Stimulated activated CD8-positive, alpha-beta memory T cell treated with anti-CD3 and anti-CD28 coated beads, Interleukin-7, amount 100 ng/mL, for 24 hours (primary cell): Measurements from ENCODE around the gene CHORDC1.
"Not testable (repeated sequence)": the region's sequence is repeated elsewhere in the genome, so short reads cannot be mapped to it uniquely, and the experiment has no call there.

Experiments
- DNase-seq: peaks from one replicate; pipeline ENCODE4 v3.0.0-alpha.2; 2020; ENCODE audit warnings: low read depth

CHORDC1 gene

GRCh38 chr11:90222459-90223247, at the start of gene CHORDC1:
Gene CHORDC1, minus strand, starts transcription at chr11:90223049. Its CDS starts 95 bp downstream, at chr11:90222954.
- DNase-seq: peak; percentile 94

DNA sequence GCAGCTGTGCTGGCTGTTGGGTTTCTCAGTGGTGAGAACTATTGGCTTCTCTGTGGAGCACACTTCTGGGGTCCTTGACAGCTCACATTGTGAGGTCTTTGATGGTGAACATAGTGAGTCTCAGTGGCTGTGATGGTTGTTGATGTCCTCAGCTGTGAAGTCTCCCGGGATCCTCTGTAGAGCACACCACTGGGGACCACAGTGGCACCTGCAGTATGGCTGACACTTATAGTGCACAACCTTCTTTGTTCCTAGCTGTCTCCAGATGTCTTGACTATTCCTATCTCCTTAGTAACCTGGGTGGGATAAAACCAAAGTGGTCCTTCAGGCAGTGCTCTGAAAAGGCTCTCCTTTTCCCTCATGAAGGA, 34.3 kb upstream of the CHORDC1 start:
- no peak for DNase-seq

GRCh38 chr11:90256404-90257157, 33.7 kb upstream of the CHORDC1 start:
- DNase-seq: no peak

- no peak for DNase-seq
These were observed 31.2 kb upstream of the CHORDC1 start for GRCh38 chr11:90254065-90254464.

DNA sequence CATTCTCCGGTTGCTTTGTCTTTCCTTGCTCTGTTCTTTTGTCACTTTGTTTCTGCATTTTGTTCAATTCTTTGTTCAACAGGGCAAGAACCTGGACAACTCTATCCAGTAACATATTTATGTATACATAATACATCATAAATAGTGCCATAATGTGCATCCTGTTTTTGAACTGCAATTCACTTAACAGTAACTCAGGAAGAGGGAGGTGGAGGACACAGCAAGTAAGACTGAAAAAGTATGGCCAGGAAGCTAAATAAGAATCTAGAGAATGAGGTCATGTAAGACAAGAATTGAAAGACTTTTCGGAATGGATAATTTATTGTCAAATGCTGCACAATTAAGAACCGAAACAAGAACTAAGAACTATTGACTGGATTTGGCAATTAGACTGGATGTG, 29.2 kb upstream of the CHORDC1 start:
- DNase-seq: no peak

DNA sequence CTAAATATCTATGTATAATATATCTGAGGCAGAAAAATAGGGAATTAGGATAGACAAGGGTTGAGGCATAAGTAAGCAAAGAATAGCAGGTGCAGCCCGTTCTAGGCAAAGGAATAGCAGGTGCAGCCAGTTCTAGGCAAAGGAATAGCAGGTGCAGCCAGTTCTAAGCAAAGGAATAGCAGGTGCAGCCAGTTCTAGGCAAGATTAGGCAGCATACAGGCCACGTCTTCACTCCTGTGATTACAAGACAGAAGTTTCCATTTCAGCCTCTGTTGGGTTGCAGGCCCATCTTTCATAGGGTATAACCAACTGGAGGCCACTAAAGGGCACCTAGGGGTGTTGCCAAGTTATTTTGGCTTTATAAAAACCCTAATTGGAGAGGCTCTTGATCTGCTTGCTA, 28.8 kb upstream of the CHORDC1 start:
- no peak for DNase-seq

DNA sequence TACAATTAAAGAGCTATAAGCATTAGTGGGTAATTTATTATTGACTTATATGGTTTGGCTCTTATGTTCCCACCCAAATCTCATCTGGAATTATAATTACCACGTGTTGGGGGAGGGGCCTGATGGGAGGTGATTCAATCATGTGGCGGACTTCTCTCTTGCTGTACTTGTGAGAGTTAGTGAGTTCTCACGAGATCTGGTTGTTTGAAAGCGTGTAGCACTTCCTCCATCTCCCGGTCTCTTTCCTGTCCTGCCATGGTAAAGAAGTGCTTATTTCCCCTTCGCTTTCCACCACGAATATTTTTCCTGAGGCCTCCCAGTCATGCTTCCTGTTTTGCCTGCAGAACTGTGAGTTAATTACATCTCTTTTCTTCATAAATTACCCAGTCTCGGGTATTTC, 28.1 kb upstream of the CHORDC1 start:
- no peak for DNase-seq

DNA sequence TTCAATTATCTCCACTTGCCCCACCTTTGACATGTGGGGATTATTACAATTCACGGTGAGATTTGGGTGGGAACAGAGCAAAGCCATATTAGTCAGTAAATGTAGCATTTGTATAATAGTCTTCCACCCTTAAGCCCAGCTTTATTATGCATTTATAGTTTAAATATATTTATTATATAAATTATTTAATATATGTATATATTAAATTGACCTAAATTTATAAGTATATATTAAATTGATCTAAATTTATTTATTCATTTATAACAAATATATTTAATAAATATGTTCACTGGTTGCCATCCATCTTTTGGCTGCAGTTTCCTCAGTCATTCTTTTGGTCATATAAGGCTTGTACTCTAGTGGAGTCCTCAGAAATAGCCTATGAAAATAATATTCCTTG, 23.6 kb upstream of the CHORDC1 start:
- no peak for DNase-seq

- DNase-seq: no peak
These were observed 20.7 kb upstream of the CHORDC1 start for GRCh38 chr11:90243534-90243933.

DNA sequence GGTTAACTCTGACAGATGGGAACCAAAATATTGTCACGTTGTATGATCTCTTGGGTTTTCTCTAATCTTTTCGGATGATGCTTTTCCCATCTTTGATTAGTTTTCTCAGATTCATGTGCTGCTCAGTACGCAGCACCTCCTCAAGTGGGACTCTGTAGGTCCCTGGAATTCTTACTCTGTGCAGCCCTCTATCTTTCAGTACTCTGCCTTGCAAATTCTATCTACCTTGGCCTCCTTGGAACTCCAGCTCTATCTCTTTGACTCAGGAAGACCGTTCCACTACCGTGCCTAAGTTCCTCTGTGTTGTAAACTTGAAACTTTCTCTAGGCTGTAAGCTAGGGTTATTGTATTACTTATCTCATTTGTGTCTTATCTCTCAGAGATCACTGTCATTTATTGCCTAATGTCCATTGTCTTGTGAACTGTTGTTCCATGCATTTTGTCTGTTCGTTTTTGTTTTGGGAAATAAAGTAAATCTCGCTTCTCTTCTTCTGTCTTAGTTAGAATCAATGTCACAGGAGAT, 20.1 kb upstream of the CHORDC1 start:
- DNase-seq: no peak

- no peak for DNase-seq
These were observed 18.6 kb upstream of the CHORDC1 start for GRCh38 chr11:90241414-90241813.

DNA sequence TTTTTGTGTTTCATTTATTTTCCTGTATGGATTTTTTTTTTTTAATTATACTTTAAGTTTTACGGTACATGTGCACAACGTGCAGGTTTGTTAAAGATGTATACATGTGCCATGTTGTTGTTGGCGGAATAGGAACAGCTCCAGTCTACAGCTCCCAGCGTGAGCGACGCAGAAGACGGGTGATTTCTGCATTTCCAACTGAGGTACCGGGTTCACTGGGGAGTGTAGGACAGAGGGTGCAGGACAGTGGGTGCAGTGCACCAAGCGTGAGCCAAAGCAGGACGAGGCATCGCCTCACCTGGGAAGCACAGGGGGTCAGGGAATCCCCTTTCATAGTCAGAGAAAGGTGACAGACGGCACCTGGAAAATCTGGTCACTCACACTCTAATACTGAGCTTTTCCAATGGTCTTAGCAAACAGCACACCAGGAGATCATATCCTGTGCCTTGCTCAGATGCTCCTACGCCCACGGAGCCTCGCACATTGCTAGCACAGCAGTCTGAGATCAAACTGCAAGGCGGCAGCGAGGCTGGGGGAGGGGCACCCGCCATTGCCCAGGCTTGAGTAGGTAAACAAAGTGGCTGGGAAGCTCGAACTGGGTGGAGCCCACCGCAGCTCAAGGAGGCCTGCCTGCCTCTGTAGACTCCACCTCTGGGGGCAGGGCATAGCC, 17.3 kb upstream of the CHORDC1 start:
- DNase-seq: not testable (repeated sequence)

DNA sequence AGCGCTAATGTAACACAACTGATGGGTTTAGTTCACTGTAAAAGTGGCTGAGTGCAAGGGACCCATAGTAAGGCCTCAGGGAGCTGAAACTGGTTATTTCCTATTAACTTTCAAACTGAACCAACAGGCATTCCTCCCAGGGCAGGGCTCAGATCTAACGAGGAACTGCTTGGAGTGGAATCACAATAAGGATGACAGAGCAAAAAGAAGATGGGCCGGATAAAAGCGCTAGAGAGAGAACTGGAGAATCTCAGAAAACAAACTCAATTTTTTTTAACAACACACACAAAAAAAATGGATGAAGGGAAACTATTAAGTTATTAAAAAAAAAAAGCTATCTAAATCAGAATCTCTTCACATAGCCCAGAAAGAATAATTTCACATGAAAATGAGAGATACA, 14.2 kb upstream of the CHORDC1 start:
- DNase-seq: no peak

GRCh38 chr11:90235526-90235925, 12.7 kb upstream of the CHORDC1 start:
- DNase-seq: no peak

DNA sequence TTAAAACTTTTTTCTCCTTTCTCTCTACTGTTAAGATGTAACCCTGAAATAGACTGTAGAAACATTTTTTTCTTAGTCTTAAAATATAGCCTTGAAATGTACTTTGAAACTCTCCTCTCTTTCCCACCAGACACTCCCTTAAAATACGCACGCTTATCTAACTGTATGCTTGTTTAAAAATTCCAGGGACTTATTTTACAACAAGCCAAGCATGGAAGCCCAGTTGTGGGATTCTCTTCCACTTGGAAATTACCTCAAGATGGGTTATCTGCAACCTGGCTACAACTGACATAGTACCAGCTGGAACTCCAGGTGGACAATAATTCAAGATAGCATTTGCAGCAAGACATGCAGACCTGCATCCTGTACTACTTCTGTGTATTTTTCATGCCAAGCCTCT, 12.1 kb upstream of the CHORDC1 start:
- no peak for DNase-seq

DNA sequence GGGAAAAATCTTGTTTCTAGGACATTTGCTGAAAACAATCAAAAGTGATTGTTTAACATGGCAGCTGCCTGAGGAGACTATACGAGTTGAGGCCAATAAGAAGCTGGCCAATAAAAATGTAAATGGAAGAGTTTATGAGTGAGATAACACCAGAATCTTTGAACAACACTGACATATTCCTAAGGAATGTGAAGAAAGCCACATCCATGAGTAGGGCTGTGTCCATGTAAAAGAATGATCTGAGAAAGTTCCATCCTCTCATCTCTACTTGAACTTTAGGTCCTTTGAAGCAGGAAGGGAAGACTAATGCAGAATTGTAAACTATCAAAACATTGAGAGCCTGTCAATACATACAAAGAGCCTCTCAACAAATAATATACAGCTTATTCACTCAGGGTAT, 6.9 kb upstream of the CHORDC1 start:
- DNase-seq: no peak

- no peak for DNase-seq
These were observed 5.2 kb upstream of the CHORDC1 start for GRCh38 chr11:90228056-90228455.

- DNase-seq: no peak
These were observed 368 bp upstream of the CHORDC1 start for GRCh38 chr11:90223248-90223585.

GRCh38 chr11:90221803-90222458, 918 bp downstream of the CHORDC1 start:
- no peak for DNase-seq

GRCh38 chr11:90220391-90220790, 2.5 kb downstream of the CHORDC1 start:
- no peak for DNase-seq

DNA sequence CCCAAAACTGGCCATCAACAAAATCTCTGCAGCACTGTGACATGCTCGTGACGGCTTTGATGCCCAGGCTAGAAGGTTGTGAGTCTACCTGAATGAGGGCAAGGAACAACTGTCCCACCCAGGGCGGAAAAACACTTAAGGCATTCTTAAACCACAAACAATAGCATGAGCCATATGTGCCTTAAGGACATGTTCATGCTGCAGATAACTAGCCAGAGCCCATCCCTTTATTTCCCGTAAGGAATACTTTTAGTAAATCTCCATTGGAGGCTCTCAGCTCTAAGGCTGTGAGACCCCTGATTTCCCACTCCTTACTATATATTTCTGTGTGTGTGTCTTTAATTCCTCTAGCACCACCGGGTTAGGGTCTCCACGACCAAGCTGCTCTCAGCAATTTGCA, 3.4 kb downstream of the CHORDC1 start:
- DNase-seq: no peak

DNA sequence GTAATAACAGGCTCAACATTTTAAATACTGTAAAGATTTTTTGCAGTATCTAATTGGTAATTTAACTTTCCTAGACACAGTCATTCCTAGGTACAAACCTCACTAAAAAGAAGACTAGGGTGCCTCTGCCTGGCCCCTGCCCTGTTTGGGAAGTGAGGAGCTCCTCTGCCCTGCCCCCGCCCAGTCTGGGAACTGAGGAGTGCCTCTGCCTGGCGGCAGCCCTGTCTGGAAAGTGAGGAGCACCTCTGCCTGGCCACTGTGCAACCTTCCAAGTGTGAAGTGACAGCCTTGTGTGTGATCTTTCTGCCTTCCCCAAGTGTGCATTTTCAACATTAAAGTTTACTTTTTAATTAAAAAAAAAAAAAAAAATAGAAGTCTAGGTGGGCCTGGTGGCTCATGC, 4.2 kb downstream of the CHORDC1 start:
- DNase-seq: no peak
